OCI-LY3 (cell line): Measurements from ENCODE around the gene WDR75.

Source experiments
- H2AFZ ChIP-seq: fragments of 200-600, 300-600 bp; shearing (Covaris generic); 2 replicates; pipeline ENCODE4 v1.6.0; 2014; ENCODE audit warnings: antibody characterized with exemption, low read depth, low read length
- H3K27ac ChIP-seq: fragments of 200-600, 300-600 bp; sonication (generic); 2 replicates; pipeline ENCODE4 v1.5.1; 2014; ENCODE audit warnings: mild to moderate bottlenecking, low read length, moderate library complexity, mixed read lengths
- H3K27me3 ChIP-seq: fragments of 200-600, 300-600 bp; sonication (generic); 2 replicates; pipeline ENCODE4 v1.6.1; 2014; ENCODE audit warnings: low read depth, low read length, mixed read lengths
- H3K36me3 ChIP-seq: fragments of 200-600, 300-600 bp; sonication (generic); replicated peaks from 2 replicates; pipeline ENCODE3; 2014; ENCODE audit warnings: low read depth, low read length, mixed read lengths
- H3K4me1 ChIP-seq: fragments of 300-600, 200-600 bp; sonication (generic); 2 replicates; pipeline ENCODE4 v1.6.1; 2014; ENCODE audit warnings: low read length, mixed read lengths
- H3K4me2 ChIP-seq: fragments of 200-600, 300-600 bp; sonication (generic); 2 replicates; pipeline ENCODE4 v1.6.1; 2014; ENCODE audit warnings: low read length, mixed read lengths
- H3K4me3 ChIP-seq: fragments of 300-600, 200-600 bp; sonication (generic); 2 replicates; pipeline ENCODE4 v1.5.1; 2014; ENCODE audit warnings: antibody characterized with exemption, mild to moderate bottlenecking, low read length, moderate library complexity
- H3K79me2 ChIP-seq: fragments of 300-600, 200-600 bp; shearing (Covaris generic); 2 replicates; pipeline ENCODE4 v1.6.1; 2014; ENCODE audit warnings: mild to moderate bottlenecking, low read length, mixed read lengths
- H3K9ac ChIP-seq: fragments of 300-600, 200-600 bp; shearing (Covaris generic); 2 replicates; pipeline ENCODE4 v1.6.0; 2014; ENCODE audit warnings: mild to moderate bottlenecking, low read length, moderate library complexity
- H3K9me3 ChIP-seq: fragments of 200-600, 300-600 bp; shearing (Covaris generic); 2 replicates; pipeline ENCODE4 v1.6.1; 2014; ENCODE audit warnings: low read length, mixed read lengths; ENCODE audit not compliant: insufficient read depth
- H4K20me1 ChIP-seq: fragments of 200-600, 300-600 bp; sonication (generic); 2 replicates; pipeline ENCODE4 v1.6.1; 2016; ENCODE audit warnings: low read length, mixed read lengths; ENCODE audit not compliant: insufficient read depth
- CTCF ChIP-seq: fragments of 200-600, 300-600 bp; sonication (generic); IDR thresholded peaks from 2 replicates; pipeline ENCODE4 v1.5.1; 2014; ENCODE audit warnings: antibody characterized with exemption, low read length, low read depth
- EZH2phosphoT487 ChIP-seq: fragments of 200-600 bp; shearing (Covaris generic); IDR thresholded peaks from 2 replicates; pipeline ENCODE4 v1.6.1; 2018; ENCODE audit warnings: antibody characterized with exemption, mixed run types, low read depth

Gene WDR75

GRCh38 chr2:189409647-189410046 is 31.6 kb upstream of the WDR75 start:
- H3K27ac ChIP-seq: no peak overlapping the region

GRCh38 chr2:189411860-189412259 is 29.4 kb upstream of the WDR75 start:
- Histone ChIP-seq H3K4me1 (no peaks in the 10 kb centered on the region), H3K36me3 (no peaks in the 10 kb centered on the region), H3K4me2 (no peak overlapping the region), H3K9ac (no peak overlapping the region), H4K20me1 (no peaks in the 10 kb centered on the region), H3K27ac (no peak overlapping the region), H3K79me2 (no peaks in the 10 kb centered on the region), H3K27me3 (no peaks in the 10 kb centered on the region), H3K9me3 (no peaks in the 10 kb centered on the region), H2AFZ (no peak overlapping the region), H3K4me3 (no peak overlapping the region)
- TF ChIP-seq CTCF: no peak

More at GRCh38 chr2:189409647-189410046, 31.6 kb upstream of the WDR75 start:
- Histone ChIP-seq H3K79me2 (no peaks in the 10 kb centered on the region), H3K9ac (no peak overlapping the region), H3K36me3 (no peaks in the 10 kb centered on the region), H3K4me2 (no peak overlapping the region), H3K9me3 (no peaks in the 10 kb centered on the region), H3K27me3 (no peaks in the 10 kb centered on the region), H4K20me1 (no peaks in the 10 kb centered on the region), H3K4me3 (no peak overlapping the region), H3K4me1 (no peaks in the 10 kb centered on the region), H2AFZ (no peak overlapping the region)
- TF ChIP-seq CTCF (no peak), EZH2phosphoT487 (no peak)

- Histone ChIP-seq H3K9ac (no peak overlapping the region), H3K36me3 (no peaks in the 10 kb centered on the region), H2AFZ (no peak overlapping the region), H3K27me3 (no peaks in the 10 kb centered on the region), H3K4me3 (no peak overlapping the region), H3K27ac (no peak overlapping the region), H3K4me2 (no peak overlapping the region), H3K9me3 (no peaks in the 10 kb centered on the region), H3K79me2 (no peaks in the 10 kb centered on the region), H4K20me1 (no peaks in the 10 kb centered on the region), H3K4me1 (no peaks in the 10 kb centered on the region)
- peak; percentile 82 for TF ChIP-seq CTCF
- TF ChIP-seq EZH2phosphoT487: no peak
Observed at GRCh38 chr2:189412330-189412953, 28.8 kb upstream of the WDR75 start.

- H3K36me3 ChIP-seq: no peaks in the 10 kb centered on the region
- no peaks in the 10 kb centered on the region for H3K4me1 ChIP-seq
- H3K79me2 ChIP-seq: no peaks in the 10 kb centered on the region
- H3K4me2 ChIP-seq: no peak overlapping the region
- no peaks in the 10 kb centered on the region for H3K27me3 ChIP-seq
- no peaks in the 10 kb centered on the region for H4K20me1 ChIP-seq
- H3K9me3 ChIP-seq: no peaks in the 10 kb centered on the region
- TF ChIP-seq CTCF (no peak), EZH2phosphoT487 (no peak)
- no peak overlapping the region for H3K9ac ChIP-seq
- H2AFZ ChIP-seq: no peak overlapping the region
- H3K27ac ChIP-seq: no peak overlapping the region
- no peak overlapping the region for H3K4me3 ChIP-seq
Observed at GRCh38 chr2:189413249-189413648, 28.0 kb upstream of the WDR75 start.
